Body of pancreas (tissue), 4 donors: Measurements from ENCODE around the gene IL31RA. TPM values are rescaled to one million over a fixed set of nuclear protein-coding genes. Genes with fewer than 3 reads are reported as not detected.

Experiments used
- ATAC-seq: fragments of 150-250 bp; one replicate; pipeline ENCODE4 v1.9.1; 2016
- DNase-seq, 4 donors: peaks; one replicate each; pipeline ENCODE4 v3.0.0-alpha.2; 2019
- H3K27ac ChIP-seq, 4 donors: fragments of 200-600 bp; sonication (generic); 1 replicate in 3 of 4; 2 replicates in 1 of 4; pipeline versions ENCODE4 v1.5.1 to v1.6.1; 2016 to 2019; ENCODE audit warnings: mild to moderate bottlenecking in 1 of 4, mixed read lengths in 1 of 4, moderate library complexity in 1 of 4
- H3K27me3 ChIP-seq, 2 donors: fragments of 200-600 bp; sonication (generic); one replicate each; pipeline ENCODE4 v1.6.0; 2016; ENCODE audit warnings: mild to moderate bottlenecking in 1 of 2
- H3K36me3 ChIP-seq, 2 donors: fragments of 200-600 bp; sonication (generic); replicated peaks in 1 of 2; 2 replicates each; pipeline ENCODE4 v1.5.1; 2016; ENCODE audit warnings: low read depth in 2 of 2; ENCODE audit not compliant: insufficient read depth in 1 of 2
- H3K4me1 ChIP-seq: fragments of 200-600 bp; sonication (generic); one replicate; pipeline ENCODE4 v1.6.0; 2016
- H3K4me3 ChIP-seq, 2 donors: fragments of 200-600 bp; sonication (generic); 1 replicate in 1 of 2; 2 replicates in 1 of 2; pipeline ENCODE4 v1.5.1; 2016 to 2019
- H3K9me3 ChIP-seq, 3 donors: fragments of 200-600 bp; sonication (generic); 1 replicate in 2 of 3; 2 replicates in 1 of 3; pipeline ENCODE4 v1.5.1; 2016
- POLR2A ChIP-seq, 3 donors: fragments of 450-650 bp; IDR thresholded peaks; one replicate each; pipeline ENCODE4 v1.6.1; 2016; ENCODE audit warnings: antibody characterized with exemption in 3 of 3, mild to moderate bottlenecking in 2 of 3
- WGBS, 2 donors: methylation state at CpG; one replicate each; pipeline ENCODE4 v1.1.5; 2017; 5-methylcytosine and 5-hydroxymethylcytosine counted together
- intact Hi-C: fragments of 100-400 bp; cut with DNase I; formaldehyde crosslinking; loops from one replicate; pipeline ENCODE4 v1.15.1; 2023
- total RNA-seq, 2 donors: library from RNA; depleted of rRNA; stranded (reverse); fragments of >200 nt; gene quantifications; one replicate each; pipeline ENCODE4 v1.1.0, GENCODE V29; 2016
- TF ChIP-seq, protein P1 (sequence below), 7 experiments: fragments of 450-650 bp in 4 of 7; fragments of 200-600 bp in 3 of 7; sonication (generic) in 3 of 7; IDR thresholded peaks; one replicate each; pipeline ENCODE4 v1.5.1; 2016 to 2019; ENCODE audit warnings: antibody characterized with exemption in 7 of 7

IL31RA gene
- total RNA-seq, 2 donors from 2014 or later: not detected

DNA sequence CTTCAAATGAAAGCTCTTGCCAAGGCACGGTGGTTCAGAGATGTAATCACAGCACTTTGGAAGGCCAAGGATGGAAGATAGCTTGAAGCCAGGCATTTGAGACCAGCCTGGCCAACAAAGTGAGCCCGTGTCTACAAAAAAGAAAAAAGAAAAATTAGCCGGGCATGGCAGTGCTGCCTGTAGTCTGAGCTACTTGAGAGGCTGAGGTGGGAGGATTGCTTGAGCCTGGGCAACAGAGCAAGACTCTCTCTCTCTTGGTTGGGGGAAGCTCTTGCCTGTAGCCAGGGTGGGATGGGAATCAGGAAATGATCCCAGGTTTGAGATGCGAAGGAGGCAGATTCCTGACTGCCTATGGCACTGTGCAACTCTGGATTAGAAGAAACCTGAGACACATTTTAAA is 81.5 kb downstream of the IL31RA start:
- TF ChIP-seq, protein P1, sequence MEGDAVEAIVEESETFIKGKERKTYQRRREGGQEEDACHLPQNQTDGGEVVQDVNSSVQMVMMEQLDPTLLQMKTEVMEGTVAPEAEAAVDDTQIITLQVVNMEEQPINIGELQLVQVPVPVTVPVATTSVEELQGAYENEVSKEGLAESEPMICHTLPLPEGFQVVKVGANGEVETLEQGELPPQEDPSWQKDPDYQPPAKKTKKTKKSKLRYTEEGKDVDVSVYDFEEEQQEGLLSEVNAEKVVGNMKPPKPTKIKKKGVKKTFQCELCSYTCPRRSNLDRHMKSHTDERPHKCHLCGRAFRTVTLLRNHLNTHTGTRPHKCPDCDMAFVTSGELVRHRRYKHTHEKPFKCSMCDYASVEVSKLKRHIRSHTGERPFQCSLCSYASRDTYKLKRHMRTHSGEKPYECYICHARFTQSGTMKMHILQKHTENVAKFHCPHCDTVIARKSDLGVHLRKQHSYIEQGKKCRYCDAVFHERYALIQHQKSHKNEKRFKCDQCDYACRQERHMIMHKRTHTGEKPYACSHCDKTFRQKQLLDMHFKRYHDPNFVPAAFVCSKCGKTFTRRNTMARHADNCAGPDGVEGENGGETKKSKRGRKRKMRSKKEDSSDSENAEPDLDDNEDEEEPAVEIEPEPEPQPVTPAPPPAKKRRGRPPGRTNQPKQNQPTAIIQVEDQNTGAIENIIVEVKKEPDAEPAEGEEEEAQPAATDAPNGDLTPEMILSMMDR (IDR thresholded peaks at IDR 0.05): no peak
- TF ChIP-seq POLR2A (IDR thresholded peaks at IDR 0.05): no peak
- H3K36me3 ChIP-seq: peaks cover 0 to 4% of the 10 kb centered on the region in 2 donors
- intact Hi-C loops: loop anchor here (10.0 kb wide), 1 partner anchor 272 kb away; no protein-coding TSS in a partner anchor
- no peak for ATAC-seq
- H3K4me1 ChIP-seq: peaks cover 3% of the 10 kb centered on the region
- no peaks in the 10 kb centered on the region for H3K27me3 ChIP-seq
- no peak for DNase-seq
- WGBS, 2 donors: 74 to 79% methylated on average over 4 of the region's 4 CpGs
- H3K4me3 ChIP-seq: no peak overlapping the region
- no peak overlapping the region for H3K27ac ChIP-seq
- no peaks in the 10 kb centered on the region for H3K9me3 ChIP-seq

DNA sequence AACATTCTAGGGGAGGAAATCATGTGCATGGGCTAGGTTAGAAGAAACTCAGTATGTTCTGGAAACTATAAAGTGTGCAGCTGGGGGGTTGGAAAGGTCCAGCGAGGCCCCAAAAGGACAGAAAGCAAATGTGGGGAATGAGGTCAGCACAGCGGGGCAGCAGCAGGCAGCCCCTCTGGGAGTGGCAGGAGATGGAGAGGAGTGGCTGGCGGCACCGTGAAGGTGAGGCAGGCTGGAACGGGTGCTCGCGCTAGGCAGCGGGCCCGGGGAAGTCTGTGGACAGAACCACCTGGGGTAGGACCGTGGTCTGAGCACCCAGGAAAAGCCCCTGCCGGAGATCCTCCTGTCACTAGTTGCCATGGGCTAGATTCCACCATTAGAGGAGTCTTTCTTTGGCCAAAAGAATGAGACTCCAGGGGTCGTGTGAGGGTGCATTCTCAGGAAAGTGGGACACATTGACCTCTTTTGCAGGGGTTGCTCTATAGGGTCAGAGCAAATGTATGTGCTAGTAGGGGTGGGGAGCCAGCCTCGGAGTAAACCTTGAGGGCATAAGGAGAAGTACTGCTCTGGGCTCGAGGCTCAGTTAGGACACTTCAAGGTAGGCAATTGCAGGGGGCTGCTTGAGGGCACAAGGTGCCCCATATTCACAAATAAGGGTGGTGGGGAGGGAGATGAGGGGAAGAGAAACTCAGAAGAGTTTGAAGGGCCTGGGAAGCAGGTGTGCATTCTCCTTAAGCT is 82.4 kb downstream of the IL31RA start:
- intact Hi-C loops: loop anchor here (10.0 kb wide), 1 partner anchor 271 kb away; no protein-coding TSS in a partner anchor
- Histone ChIP-seq H3K4me1 (peaks cover 3% of the 10 kb centered on the region), H3K36me3 (peaks cover 4 to 5% of the 10 kb centered on the region in 2 donors), H3K27ac (no peak overlapping the region), H3K9me3 (no peaks in the 10 kb centered on the region), H3K27me3 (no peaks in the 10 kb centered on the region), H3K4me3 (no peak overlapping the region)
- WGBS, 2 donors: 88 to 92% methylated on average over 14 of the region's 14 CpGs
- ATAC-seq: peak; percentile 4
- no peak for DNase-seq
- TF ChIP-seq, protein P1 (IDR thresholded peaks at IDR 0.05): no peak
- no peak for TF ChIP-seq POLR2A (IDR thresholded peaks at IDR 0.05)

DNA sequence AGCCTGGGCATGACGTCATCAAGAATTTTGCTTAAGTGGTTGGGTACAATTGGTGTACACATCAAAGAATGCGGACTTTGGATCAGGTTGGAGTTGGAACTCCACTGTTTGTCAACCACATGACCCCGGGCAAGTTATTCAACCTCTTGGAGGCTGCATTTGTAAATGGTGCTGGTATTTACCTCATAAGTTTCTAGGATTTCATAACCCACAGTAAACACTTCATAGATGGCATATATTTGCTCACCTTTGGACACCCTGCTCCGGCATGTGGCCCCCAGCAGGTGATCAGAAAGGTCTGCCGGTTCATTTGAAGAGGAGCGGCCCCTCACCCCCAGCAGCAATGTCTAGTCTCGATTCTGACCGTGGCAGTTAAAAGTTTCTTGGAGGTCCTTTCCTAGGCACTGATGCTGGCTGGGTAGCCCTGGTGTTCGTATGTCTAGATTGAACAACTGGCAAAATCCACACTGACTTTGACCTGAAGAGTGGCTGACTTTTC is 83.0 kb downstream of the IL31RA start:
- 56% methylated on average over 9 of the region's 9 CpGs for WGBS, 2 donors
- peaks cover 3% of the 10 kb centered on the region for H3K4me1 ChIP-seq
- no peak overlapping the region for H3K4me3 ChIP-seq
- intact Hi-C loops: loop anchor here (10.0 kb wide), 1 partner anchor 271 kb away; no protein-coding TSS in a partner anchor
- ATAC-seq: peak; percentile 58
- peaks cover 4 to 5% of the 10 kb centered on the region in 2 donors for H3K36me3 ChIP-seq
- no peak for TF ChIP-seq POLR2A (IDR thresholded peaks at IDR 0.05)
- TF ChIP-seq, protein P1 (IDR thresholded peaks at IDR 0.05): peak in 1 of 7 experiments; percentile 1
- peak in 3 of 4 donors; percentile 35 to 47 (median 36) for DNase-seq
- H3K27ac ChIP-seq: no peak overlapping the region
- no peaks in the 10 kb centered on the region for H3K9me3 ChIP-seq
- no peaks in the 10 kb centered on the region for H3K27me3 ChIP-seq

GRCh38 chr5:55934720-55935119 is 83.6 kb downstream of the IL31RA start:
- no peaks in the 10 kb centered on the region for H3K9me3 ChIP-seq
- no peak overlapping the region for H3K4me3 ChIP-seq
- no peak for DNase-seq
- intact Hi-C loops: loop anchor here (10.0 kb wide), 1 partner anchor 270 kb away; no protein-coding TSS in a partner anchor
- H3K4me1 ChIP-seq: peaks cover 3% of the 10 kb centered on the region
- no peak for TF ChIP-seq POLR2A (IDR thresholded peaks at IDR 0.05)
- TF ChIP-seq, protein P1 (IDR thresholded peaks at IDR 0.05): no peak
- WGBS, 2 donors: 80 to 95% methylated on average over 2 of the region's 2 CpGs
- peaks cover 7 to 9% of the 10 kb centered on the region in 2 donors for H3K36me3 ChIP-seq
- no peak overlapping the region for H3K27ac ChIP-seq
- ATAC-seq: no peak
- no peaks in the 10 kb centered on the region for H3K27me3 ChIP-seq
